Breast epithelium (tissue), 3 donors: ENCODE measurements around the gene MFN2.

Experiments
- POLR2A ChIP-seq: fragments of 450-650 bp; IDR thresholded peaks from one replicate; pipeline ENCODE4 v1.6.1; 2016; ENCODE audit warnings: antibody characterized with exemption, mild to moderate bottlenecking, moderate library complexity
- POLR2AphosphoS5 ChIP-seq, 3 donors: sonication (generic); formaldehyde crosslinking; IDR thresholded peaks; one replicate each; pipeline ENCODE4 v1.6.1; 2017; ENCODE audit warnings: antibody characterized with exemption in 3 of 3
- TF ChIP-seq, protein P1 (sequence below), 3 donors: fragments of 450-650 bp; IDR thresholded peaks; one replicate each; pipeline ENCODE4 v1.5.1; 2016 to 2017; ENCODE audit warnings: antibody characterized with exemption in 3 of 3, mild to moderate bottlenecking in 3 of 3, moderate library complexity in 3 of 3

- no peak for TF ChIP-seq POLR2AphosphoS5 (IDR thresholded peaks at IDR 0.05)
- TF ChIP-seq, protein P1, sequence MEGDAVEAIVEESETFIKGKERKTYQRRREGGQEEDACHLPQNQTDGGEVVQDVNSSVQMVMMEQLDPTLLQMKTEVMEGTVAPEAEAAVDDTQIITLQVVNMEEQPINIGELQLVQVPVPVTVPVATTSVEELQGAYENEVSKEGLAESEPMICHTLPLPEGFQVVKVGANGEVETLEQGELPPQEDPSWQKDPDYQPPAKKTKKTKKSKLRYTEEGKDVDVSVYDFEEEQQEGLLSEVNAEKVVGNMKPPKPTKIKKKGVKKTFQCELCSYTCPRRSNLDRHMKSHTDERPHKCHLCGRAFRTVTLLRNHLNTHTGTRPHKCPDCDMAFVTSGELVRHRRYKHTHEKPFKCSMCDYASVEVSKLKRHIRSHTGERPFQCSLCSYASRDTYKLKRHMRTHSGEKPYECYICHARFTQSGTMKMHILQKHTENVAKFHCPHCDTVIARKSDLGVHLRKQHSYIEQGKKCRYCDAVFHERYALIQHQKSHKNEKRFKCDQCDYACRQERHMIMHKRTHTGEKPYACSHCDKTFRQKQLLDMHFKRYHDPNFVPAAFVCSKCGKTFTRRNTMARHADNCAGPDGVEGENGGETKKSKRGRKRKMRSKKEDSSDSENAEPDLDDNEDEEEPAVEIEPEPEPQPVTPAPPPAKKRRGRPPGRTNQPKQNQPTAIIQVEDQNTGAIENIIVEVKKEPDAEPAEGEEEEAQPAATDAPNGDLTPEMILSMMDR (IDR thresholded peaks at IDR 0.05): peak in 1 of 3 donors; percentile 19
- TF ChIP-seq POLR2A: no peak
Observed at GRCh38 chr1:12031039-12031980, 51.1 kb downstream of the MFN2 start.
